Activated CD4-positive, alpha-beta T cell treated with anti-CD3 and anti-CD28 coated beads for 48 hours (primary cell): ENCODE results near the gene SEMA5A.
"Not testable (repeated sequence)": the region's sequence is repeated elsewhere in the genome, so short reads cannot be mapped to it uniquely, and the experiment has no call there.

ENCODE experiments used
- DNase-seq: peaks from one replicate; pipeline ENCODE4 v3.0.0-alpha.2; 2020

Gene SEMA5A

DNA sequence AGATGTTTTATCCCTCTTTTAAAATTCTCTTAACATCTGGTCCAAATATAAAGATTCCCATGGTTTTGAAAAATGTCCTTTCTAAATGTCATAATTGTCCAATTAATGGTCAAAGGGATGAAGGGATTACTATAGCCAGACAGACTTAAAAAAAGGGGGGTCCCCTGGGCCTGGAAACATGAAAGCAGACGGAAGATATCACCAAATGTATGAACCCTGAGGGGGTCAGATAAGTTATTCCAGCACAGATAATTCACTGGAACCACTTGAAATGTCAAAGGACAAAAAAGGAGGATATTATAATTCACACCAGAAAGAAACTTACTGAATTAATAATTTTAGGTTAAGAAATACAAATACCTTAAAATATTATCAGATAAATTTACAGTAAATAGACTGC is 155.8 kb downstream of the SEMA5A start:
- DNase-seq = no peak

DNA sequence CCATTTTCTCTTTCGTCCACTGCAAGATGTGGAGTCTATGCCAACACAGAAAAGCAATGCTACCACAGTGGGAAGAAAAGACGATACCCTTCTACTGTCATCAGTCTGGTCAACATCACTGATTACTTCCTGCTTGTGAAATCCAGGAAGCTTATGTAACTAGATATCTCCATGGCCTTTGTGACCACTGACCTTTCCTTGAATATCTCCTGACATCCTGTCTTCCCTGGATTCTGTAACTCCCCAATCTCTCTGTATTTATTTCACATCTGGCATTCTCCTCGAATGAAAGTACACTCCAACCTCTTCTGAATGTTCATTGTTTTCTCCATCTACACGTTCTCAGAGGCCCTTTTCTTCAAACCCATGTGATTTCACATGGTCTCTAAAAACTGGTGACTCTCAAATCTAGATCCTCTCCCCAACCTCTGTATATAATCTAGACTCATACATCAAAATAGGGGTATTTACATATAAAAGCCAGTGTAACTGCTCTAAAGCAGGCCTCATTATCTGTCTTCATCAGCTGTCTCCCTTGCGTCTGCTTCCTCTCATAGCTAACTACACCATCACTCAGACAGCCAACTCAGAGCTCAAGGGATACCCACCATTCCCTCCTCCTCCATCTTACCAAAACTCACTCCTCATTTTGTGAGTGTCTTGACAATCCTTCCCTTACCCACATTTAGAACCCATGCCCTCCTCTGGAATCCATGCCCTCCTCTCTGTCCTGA is 156.8 kb downstream of the SEMA5A start:
- no peak for DNase-seq

DNA sequence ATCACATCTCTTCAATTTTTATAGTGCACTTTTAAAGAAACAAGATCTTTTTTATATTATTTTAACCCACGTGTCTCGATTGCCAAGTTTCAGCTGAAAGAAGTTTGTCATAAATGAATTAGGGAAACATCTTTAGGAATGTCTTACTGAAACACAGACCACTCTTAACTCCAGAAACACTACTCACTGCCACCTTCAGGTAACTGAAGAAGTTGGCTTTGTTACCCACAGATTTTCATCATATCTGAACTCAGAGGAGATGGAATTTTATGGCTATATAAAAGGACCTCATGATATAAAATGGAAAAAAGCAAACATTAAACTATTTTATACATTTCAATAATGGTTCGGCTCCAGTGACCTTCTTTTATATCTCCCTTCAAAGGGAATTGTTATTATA is 158.0 kb downstream of the SEMA5A start:
- DNase-seq = no peak

DNA sequence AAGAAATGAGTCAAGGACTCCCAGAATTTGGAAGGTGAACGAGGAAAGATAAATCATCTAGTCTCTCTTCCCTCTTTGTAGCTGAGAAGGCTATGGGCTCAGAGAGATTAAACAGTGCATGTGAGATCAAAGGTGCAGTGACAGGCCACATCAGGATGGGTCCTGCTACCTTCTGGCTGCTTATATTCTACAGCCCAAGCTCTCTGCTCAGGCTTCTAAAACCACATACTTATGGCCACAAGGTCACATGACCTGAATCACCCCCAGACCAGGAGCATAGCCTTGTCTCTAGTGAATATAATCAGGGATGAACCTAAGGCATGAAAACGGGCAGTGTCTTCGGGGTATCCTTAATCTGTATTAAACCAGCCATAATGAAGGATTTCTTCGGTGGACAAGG is 158.9 kb downstream of the SEMA5A start:
- DNase-seq = no peak

DNA sequence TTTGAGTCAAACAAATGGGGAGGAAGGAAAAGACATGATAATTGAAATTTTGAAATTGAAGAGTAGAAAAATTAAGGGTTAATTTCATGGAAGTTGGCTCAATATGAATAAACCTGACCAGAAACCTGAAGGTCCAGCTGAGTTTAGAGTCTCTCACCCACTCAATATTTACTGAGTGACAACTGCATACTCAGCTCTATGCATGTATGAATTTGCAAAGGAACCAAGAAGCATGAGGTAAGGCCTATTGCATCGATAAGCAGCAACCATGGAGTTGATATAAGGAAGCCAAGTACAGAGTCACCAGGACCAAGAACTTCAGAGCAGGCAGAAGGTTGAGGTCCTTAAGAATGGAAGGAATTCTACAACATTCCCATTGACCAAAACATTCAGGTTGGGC is 163.4 kb downstream of the SEMA5A start:
- DNase-seq = no peak

DNA sequence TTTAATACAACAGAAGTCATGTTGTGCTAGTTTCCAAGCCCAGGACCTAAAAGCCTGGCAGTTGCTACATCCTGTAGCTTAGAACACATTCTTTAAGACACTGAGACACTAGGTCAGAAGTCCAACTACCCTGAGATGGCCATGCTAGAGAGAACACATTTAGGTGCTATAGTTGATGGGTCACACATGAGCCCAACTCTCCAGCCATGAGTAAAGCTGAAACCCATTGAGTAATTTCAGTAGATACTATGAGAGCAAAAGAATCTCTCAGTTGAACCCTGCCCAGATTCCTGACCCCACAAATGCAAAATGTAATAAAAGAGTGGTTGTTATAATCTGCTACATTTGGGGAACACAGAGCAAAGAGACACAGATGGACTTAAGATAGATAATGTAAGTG is 164.4 kb downstream of the SEMA5A start:
- no peak for DNase-seq

DNA sequence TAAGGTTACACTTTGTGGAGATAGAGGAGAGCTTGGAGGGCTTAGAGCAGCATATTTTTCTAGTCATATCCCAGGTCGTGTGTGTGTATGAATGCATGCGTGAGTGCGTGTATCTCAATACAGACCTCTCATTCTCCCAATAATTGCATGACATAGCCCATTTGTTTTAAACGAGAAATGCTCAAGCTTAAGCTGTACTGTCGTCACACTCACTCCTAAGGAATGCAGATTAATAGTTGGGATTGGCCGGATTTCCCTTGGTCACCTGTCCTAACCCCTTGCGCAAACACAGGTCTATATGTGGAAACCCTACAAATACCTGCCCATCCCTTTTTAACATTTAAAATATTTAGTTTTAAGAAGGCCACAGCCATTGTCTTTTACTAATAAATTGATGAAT is 165.8 kb downstream of the SEMA5A start:
- DNase-seq = no peak

DNA sequence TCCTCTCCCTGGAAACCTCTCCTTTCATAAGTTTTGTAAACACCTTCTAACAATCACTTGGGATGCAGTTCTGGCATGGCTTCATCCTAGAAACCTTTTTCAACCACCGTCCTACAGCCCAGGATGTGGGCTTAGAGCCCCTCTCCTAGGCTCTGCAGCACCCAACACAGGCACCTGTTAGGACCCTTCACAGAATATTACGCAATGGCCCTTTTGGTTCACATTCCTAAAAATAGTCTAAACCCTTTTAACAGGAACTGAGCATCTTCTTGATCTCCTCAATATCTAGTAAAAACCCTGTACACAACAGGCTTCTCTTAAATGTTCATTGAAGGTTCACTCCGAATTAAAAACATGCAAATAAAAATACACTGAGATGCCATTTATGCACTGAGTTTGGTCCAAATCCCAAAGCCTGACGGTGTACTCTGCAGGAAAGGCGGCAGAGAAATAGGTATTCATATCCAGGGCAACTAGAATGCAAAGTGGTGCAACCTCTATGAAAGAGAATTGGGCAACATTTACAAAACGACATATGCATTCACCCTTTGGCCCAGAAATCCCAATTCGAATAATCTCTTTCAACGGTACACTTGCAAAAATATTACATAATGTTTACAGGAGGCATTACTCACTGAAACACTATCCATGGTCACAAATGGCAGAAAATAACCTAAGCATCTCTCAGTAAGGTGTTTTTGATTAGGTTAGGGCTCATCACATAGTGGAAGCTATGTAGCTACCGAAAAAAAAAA is 169.3 kb downstream of the SEMA5A start:
- DNase-seq = no peak

DNA sequence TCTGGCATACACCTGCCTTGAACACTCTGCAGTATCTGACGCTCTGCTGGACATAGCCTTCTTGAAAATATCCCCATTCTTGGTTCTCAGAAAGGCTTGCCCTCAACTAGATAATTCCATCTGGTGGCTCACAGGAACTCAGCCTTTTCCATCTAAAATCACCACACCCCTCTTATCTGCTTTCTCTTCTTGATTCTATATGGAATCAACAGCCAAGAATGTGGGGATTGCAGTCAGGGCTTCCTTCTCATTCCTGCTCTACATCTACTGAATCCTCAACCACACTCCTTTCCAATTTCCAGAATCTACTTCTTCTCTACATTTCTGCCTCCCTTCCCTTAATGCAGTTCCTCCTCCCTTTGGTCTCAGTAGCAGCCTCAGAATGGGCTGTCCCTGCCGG is 170.1 kb downstream of the SEMA5A start:
- no peak for DNase-seq

DNA sequence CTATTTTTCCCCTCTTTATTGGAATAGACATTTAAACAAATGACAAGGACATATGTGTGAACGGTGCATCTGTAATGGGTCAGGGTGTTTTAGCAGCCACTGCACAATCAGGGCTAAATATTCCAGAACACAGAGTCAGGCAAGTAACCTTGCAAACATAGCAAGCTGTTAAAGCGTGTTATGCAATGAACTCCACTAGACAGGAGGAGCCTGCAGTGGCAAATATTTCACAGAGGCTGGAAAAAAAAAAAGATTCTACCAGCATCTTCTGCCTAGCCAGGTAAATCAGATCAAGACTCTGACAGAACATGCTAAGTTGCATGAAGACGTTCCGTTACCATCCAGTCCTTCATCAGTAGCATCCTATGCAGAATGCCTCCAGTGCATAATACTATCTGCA is 171.8 kb downstream of the SEMA5A start:
- DNase-seq = no peak

DNA sequence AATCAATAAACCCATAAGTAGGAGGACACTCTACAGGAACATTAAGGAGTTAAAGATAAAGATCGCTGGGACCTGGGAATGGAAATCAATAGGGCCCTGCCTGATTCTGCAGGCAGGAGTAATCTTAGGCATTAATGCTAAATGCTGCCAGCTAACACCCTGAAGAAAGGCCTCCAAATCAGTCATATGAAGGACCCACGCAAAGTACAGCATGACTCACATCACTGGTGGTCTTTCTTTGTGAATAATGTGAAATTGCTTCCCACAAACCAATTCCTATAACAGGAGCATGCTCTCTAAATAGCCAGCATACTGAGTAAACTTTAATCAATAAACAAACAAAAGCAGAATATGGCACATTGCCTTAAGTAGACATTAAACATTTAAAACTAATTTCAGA is 172.3 kb downstream of the SEMA5A start:
- DNase-seq = no peak

DNA sequence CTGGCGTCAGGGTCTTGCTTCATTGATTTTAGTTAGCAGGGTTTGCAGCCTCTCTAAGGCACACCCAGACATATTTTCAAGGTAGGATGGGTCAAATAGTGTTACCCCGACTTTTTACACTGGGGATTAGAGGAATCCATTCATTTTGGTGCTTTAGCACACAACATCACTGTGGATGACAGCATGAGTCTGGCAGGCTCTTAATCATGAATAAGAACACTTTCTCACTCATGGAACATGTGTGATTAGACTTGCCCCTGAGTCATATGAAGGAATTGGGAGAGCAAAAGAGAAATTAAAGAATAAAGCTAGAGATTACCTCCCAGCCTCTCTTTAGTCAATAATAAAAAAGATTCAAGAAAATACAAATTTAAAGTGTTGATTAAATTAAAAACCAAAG is 175.6 kb downstream of the SEMA5A start:
- no peak for DNase-seq

DNA sequence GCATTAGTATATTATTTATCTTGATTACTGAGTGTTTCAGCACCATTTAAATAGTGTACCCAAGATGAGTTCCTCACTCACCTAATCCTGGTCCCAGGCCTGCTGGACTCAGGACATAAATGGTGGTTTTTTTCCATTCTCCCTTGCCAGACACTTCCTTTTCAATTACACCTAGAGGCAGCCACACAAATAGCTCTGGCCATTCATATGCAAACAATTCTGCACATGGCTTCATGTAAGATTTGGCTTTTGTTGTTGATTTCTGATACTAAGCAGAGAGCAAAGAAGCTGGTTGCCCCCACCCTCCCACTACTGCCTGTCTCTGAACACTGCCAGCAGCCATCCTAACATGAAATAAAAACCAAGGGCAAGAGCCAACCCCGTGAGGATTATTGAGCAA is 180.4 kb downstream of the SEMA5A start:
- DNase-seq = no peak

DNA sequence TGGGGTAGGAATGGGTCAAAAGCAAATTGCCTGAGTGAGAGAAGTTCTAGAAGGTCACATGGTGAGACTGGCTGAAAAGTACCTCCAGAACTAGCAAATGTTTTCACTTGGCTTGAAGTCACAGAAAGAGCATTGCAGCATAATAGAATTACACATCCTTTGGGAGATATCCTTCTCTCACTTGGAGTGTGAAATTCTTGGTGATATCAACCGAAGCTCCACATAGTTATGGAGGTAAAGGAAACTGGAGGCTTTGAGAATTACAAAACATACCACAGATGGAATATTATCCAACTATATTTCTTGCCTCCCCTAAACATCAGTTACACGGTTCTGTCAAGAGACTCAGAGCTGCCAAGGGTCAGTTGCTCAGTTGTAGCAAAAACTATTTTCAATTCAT is 182.4 kb downstream of the SEMA5A start:
- DNase-seq = no peak

DNA sequence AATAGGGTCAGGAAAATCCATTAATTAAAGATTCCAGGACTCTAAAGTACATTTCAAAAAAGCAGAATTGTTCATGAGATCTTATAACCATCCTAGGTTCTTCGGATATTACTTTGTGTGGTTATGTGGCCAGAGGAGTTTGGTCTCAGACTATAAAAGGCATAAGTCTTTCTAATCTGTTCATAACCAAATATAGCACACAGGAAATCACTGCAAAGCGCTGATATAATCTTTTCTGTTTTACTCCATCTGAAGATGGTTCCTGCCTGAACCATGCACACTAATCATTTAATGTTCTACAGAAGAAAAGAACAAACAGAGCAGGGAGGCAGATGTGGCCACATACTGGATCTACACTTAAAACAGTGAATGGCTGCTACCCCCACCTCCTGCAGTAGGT is 182.8 kb downstream of the SEMA5A start:
- no peak for DNase-seq

DNA sequence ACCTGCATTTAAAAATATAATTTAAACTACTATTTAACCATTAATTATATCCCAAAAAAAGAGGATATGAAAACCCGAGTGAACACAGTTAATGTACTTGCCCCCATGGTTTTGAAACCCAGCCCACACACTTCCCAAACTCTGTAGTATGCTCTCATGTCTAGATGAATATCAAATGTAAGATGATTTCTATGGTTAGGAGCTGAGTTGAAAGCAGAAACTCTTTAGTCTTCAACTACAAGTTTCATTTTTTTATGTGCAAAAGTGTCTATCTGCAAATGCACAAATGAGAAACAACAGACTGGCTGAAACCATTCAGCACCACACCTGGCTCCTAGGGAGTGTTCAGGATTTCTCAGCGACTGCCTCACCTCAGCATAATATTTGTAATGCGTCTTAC is 183.3 kb downstream of the SEMA5A start:
- DNase-seq = no peak

DNA sequence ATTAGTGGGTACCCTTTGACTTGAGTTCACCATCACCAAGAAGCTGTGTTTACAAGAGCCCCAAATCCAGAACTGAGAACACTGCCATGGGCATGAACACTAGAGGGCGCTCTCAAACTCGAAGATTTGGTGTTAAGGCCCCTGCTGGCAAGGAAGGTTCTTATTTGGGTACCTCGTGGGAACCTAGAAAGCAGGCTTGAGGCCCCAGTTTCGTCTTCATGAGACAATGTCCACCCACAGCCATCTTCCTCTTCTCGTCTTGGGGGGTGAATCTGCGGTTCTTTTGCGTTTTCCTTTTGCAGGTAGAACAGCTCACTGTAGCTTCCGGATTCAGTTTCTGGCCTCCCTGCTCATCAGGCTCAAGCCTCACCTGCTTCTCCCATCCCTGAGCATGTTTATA is 184.0 kb downstream of the SEMA5A start:
- DNase-seq = peak; percentile 53

DNA sequence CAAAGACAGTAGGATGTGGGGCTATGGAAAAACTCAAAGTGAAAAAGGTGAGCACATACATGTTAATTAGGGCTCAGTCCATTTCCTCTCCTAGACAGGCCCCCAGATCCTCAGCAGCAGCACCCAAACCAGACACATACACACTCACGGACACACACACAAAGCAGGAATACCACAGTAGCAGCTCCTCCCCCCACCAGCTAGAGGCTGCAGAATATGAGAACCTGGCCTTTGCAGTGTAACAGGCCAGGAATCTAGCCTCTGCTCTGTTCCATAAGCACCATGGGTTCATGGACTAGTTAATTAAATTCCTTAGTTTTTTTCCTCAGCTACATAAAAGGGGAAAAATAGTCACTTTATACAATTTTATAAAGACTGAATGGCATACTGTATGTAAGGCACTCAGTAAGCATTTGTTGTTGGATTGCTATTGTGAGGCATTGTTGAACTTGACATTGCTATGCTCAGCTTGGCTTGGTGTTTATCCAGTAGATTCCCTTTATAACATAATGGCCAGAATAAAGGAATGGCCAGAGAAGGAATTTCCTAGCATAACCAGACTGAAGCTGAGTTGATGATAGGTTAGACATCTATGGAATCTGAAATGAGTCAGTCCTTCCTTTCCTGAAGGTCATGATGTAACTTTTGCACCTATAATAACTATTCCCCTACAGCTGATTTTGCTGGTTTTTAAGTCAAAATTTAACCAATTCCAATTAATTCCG is 186.8 kb downstream of the SEMA5A start:
- no peak for DNase-seq

DNA sequence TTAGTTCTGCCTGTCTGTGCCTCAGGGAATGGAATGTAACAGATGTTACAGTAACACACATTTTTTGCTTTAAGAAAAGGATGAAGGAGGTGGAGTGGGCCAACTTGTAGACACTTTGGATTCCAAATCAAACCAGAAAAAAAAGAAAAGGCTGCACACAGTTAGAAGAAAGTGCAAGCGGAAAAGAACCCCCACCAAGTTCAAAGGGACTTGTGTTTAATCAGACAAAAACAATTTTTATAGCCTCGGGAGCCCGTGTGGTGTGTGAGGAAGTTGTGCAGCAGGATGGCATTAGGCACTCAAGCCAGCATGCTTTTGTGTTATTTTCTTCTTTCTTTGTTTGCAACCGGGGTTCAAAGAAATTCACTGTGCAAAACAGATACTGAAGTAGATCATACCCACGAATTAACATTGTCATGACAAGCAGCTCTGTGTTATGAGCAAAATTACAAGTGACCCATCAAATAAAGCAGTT is 189.5 kb downstream of the SEMA5A start:
- DNase-seq = no peak

DNA sequence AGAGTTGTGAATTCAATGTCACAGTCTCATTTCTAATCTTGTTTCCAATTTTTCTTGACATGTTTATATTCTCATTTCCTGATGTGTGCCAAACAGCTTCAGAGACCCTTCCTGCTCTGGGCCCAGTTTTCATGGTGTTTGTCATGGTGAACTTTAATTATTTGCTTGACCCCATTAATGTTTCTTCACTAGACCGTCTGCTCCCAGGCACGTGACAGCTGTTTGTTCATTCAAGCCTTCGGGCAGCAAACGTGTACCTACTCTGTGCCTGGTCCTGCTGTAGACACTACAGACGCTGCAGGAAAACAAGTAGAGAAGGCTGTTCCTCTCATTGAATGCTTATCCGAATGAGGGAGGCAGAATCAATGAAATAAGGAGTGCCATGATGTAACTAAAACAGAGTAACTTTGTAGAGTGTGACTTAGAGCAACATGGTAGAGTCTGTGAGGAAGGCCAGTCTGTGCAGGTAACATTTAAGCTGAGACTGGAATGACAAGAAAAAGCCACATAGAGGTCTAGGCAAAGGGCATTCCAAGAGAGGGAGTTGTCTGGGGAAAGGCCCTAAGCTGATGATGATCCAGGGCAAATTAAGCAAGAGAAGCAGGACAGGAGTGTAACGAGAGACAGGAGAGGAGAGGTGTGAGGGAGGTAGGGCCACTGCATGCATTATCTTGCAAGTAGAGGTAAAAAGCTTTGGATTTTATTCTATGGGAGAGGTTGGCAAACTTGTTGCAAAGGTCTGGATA is 191.4 kb downstream of the SEMA5A start:
- no peak for DNase-seq

DNA sequence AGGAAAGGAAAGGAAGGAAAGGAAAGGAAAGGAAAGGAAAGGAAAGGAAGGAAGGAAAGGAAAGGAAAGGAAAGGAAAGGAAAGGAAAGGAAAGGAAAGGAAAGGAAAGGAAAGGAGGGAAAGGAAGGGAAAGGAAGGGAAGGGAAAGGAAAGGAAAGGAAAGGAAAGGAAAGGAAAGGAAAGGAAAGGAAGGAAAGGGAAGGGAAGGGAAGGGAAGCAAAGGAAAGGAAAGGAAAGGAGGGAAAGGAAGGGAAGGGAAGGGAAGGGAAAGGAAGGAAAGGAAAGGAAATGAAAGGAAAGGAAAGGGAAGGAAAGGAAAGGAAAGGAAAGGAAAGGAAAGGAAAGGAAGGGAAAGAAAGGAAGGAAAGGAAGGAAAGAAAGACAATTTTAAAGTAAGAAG is 192.8 kb downstream of the SEMA5A start:
- not testable (repeated sequence) for DNase-seq

DNA sequence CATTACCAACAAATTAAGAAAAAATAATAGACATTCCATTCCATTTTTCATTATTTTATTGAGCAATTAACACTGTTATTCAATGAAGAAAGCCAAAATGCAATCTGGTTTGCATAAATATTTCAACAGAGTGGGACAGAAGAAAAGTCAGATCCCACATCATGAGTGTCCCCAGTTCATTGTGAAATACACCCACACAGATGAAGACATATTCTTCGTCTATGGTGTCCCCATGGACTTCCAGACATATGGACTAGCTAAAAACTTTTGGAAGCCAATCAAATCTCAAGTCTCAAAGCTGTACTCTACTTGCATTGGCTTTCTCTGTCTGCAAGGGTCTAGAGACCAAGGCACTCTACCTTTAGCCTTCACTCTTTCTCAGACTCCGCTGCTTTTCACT is 194.3 kb downstream of the SEMA5A start:
- no peak for DNase-seq

DNA sequence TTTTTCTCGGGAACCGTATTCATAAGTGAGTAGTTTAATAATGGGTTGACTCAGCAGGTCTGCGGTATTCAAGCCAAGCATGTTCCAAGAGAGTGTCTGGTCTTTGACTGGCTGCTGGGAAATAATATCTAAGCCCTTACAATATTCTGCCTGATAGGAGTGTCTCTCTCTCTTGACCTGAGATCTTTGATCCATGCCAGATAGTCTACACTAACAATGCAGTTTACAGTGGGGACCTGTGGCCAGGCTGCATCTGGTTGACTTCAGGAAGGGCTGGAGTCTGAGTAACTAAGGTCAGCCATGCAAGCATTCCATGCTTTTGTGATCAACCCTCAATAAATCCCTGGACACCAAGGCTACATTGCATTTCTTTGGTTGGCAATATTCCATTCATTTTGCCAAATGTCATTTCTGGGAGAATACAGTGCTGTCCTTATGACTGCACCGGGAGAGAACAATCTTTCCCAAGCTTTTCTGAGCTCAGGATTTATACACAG is 195.5 kb downstream of the SEMA5A start:
- DNase-seq = no peak
